HCT116 (cell line): ENCODE measurements around the gene FAM81A. TPM values are rescaled to one million over a fixed set of nuclear protein-coding genes. Genes with fewer than 3 reads are reported as not detected.

Experiments
- ATAC-seq: fragments of 200-7000 bp; cut with Tn5 transposase; 2 replicates; pipeline ENCODE4 v1.9.1; 2020; ENCODE audit warnings: mild to moderate bottlenecking, moderate library complexity
- BruUV-seq: library from RNA; stranded (reverse); fragments of 400-500 nt; replicated peaks from 2 replicates; lab custom pipeline; 2021; lab: Mats Ljungman, UMichigan
- CTCF ChIA-PET: fragments of 300-600 bp; sonication (Branson Sonifier 250); formaldehyde crosslinking; loops from one replicate; lab custom pipeline; 2021; ENCODE audit warnings: antibody characterized with exemption; lab: Charles Lee
- POLR2A ChIA-PET: fragments of 300-600, 350-600 bp; sonication (Branson Sonifier 250); formaldehyde crosslinking; loops from one replicate; lab custom pipeline; 2021; ENCODE audit warnings: antibody characterized with exemption; lab: Charles Lee
- RAD21 ChIA-PET, 2 experiments: fragments of 300-600 bp; sonication (Branson Sonifier 250); formaldehyde crosslinking; loops; one replicate each; lab custom pipeline; 2023; ENCODE audit warnings: low total read pairs in 2 of 2; ENCODE audit not compliant: uncharacterized antibody in 2 of 2, unreplicated experiment in 2 of 2, low non-redundant PET in 1 of 2; lab: Charles Lee
- DNase-seq: peaks from one replicate; pipeline ENCODE4 v3.0.0-alpha.2; 2010; ENCODE audit warnings: low read depth, low spot score
- H2AFZ ChIP-seq: fragments of 200-600 bp; shearing (Covaris generic), sonication (generic); 2 replicates; pipeline ENCODE4 v1.6.1; 2017; ENCODE audit warnings: low read depth, mixed run types, mixed read lengths, antibody characterized with exemption, low read length; ENCODE audit not compliant: poor library complexity, severe bottlenecking
- H3K27ac ChIP-seq: 2 replicates; pipeline ENCODE4 v1.5.1; 2012; ENCODE audit warnings: low read depth, low read length
- H3K27me3 ChIP-seq: fragments of 200-600 bp; sonication (generic); 2 replicates; pipeline ENCODE4 v1.6.1; 2016; ENCODE audit warnings: mixed run types, low read length, mixed read lengths; ENCODE audit not compliant: insufficient read depth
- H3K36me3 ChIP-seq, 2 experiments: fragments of 200-500 bp in 1 of 2; fragments of 200-600 bp in 1 of 2; sonication (Bioruptor generic) in 1 of 2; sonication (generic) in 1 of 2; 2 replicates each; pipeline versions ENCODE4 v1.5.1 to v1.6.1; 2014 to 2016; ENCODE audit warnings: low read length in 2 of 2, inconsistent platforms in 1 of 2, mixed read lengths in 1 of 2, mixed run types in 1 of 2; ENCODE audit not compliant: insufficient read depth in 2 of 2, control insufficient read depth in 1 of 2
- H3K4me1 ChIP-seq, 2 experiments: fragments of 200-600 bp in 1 of 2; sonication (generic) in 1 of 2; 2 replicates each; pipeline versions ENCODE4 v1.5.1 to v1.6.1; 2012 to 2017; ENCODE audit warnings: low read length in 2 of 2, inconsistent platforms in 1 of 2, mild to moderate bottlenecking in 1 of 2, mixed read lengths in 1 of 2, mixed run types in 1 of 2, moderate library complexity in 1 of 2; ENCODE audit not compliant: insufficient read depth in 2 of 2, control insufficient read depth in 1 of 2
- H3K4me2 ChIP-seq: fragments of 200-600 bp; sonication (generic); 2 replicates; pipeline ENCODE4 v1.6.1; 2017; ENCODE audit warnings: mixed run types, low read length, mixed read lengths
- H3K4me3 ChIP-seq, 2 experiments: fragments of 200-600 bp in 1 of 2; sonication (generic) in 1 of 2; replicated peaks in 1 of 2; 2 replicates each; pipeline ENCODE4 v1.5.1; 2011 to 2016; ENCODE audit warnings: low read length in 2 of 2, control low read depth in 1 of 2, low read depth in 1 of 2, mild to moderate bottlenecking in 1 of 2, mixed read lengths in 1 of 2, mixed run types in 1 of 2
- H3K79me2 ChIP-seq: fragments of 200-600 bp; sonication (generic); 2 replicates; pipeline ENCODE4 v1.6.1; 2017; ENCODE audit warnings: mild to moderate bottlenecking, mixed run types, low read length, moderate library complexity, mixed read lengths; ENCODE audit not compliant: insufficient read depth
- H3K9ac ChIP-seq: fragments of 200-600 bp; sonication (generic); 2 replicates; pipeline ENCODE4 v1.6.1; 2016; ENCODE audit warnings: low read length, mixed read lengths
- H3K9me2 ChIP-seq: fragments of 200-600 bp; sonication (generic), shearing (Covaris generic); 2 replicates; pipeline ENCODE4 v1.6.1; 2017; ENCODE audit warnings: mixed run types, mild to moderate bottlenecking, moderate library complexity; ENCODE audit not compliant: insufficient read depth
- H3K9me3 ChIP-seq, 2 experiments: fragments of 200-500 bp in 1 of 2; fragments of 200-600 bp in 1 of 2; sonication (Bioruptor generic) in 1 of 2; sonication (generic) in 1 of 2; 2 replicates each; pipeline ENCODE4 v1.6.1; 2014 to 2017; ENCODE audit warnings: low read length in 2 of 2, mixed read lengths in 2 of 2, inconsistent platforms in 1 of 2, low read depth in 1 of 2, mild to moderate bottlenecking in 1 of 2, mixed run types in 1 of 2, moderate library complexity in 1 of 2; ENCODE audit not compliant: control insufficient read depth in 1 of 2, insufficient read depth in 1 of 2
- H4K20me1 ChIP-seq: fragments of 200-600 bp; sonication (generic), shearing (Covaris generic); 2 replicates; pipeline ENCODE4 v1.6.1; 2017; ENCODE audit warnings: mixed run types, mild to moderate bottlenecking, moderate library complexity; ENCODE audit not compliant: insufficient read depth
- CBX3 ChIP-seq: IDR thresholded peaks from 2 replicates; pipeline ENCODE4 v1.6.1; 2012; ENCODE audit warnings: low read depth
- CEBPB ChIP-seq: IDR thresholded peaks from 2 replicates; pipeline ENCODE4 v1.6.1; 2012; ENCODE audit warnings: low read depth
- EZH2 ChIP-seq: fragments of 200-600 bp; sonication (generic); IDR thresholded peaks from 2 replicates; pipeline ENCODE4 v1.6.1; 2017; ENCODE audit warnings: antibody characterized with exemption, mixed run types
- EZH2phosphoT487 ChIP-seq: fragments of 200-600 bp; IDR thresholded peaks from 2 replicates; pipeline ENCODE4 v1.6.1; 2018; ENCODE audit warnings: antibody characterized with exemption, borderline replicate concordance
- FOSL1 ChIP-seq: IDR thresholded peaks from 2 replicates; pipeline ENCODE4 v1.6.1; 2012; ENCODE audit warnings: low read depth
- JUND ChIP-seq: IDR thresholded peaks from 2 replicates; pipeline ENCODE4 v1.6.1; 2012
- POLR2A ChIP-seq: IDR thresholded peaks from 2 replicates; pipeline ENCODE4 v1.7.0; 2011; ENCODE audit warnings: borderline replicate concordance; ENCODE audit not compliant: insufficient read depth, insufficient read length; ENCODE audit errors: extremely low read depth
- POLR2AphosphoS5 ChIP-seq: IDR thresholded peaks from 2 replicates; pipeline ENCODE4 v1.6.1; 2011; ENCODE audit warnings: mild to moderate bottlenecking, low read depth, low read length, moderate library complexity
- RAD21 ChIP-seq: IDR thresholded peaks from 2 replicates; pipeline ENCODE4 v1.6.1; 2012; ENCODE audit warnings: low read depth, mild to moderate bottlenecking
- SIN3A ChIP-seq: IDR thresholded peaks from 2 replicates; pipeline ENCODE4 v1.6.1; 2012; ENCODE audit warnings: low read depth
- SP1 ChIP-seq: IDR thresholded peaks from 2 replicates; pipeline ENCODE4 v1.6.1; 2012; ENCODE audit warnings: low read depth
- TCF7L2 ChIP-seq: IDR thresholded peaks from 2 replicates; pipeline ENCODE4 v1.7.0; 2011; ENCODE audit warnings: borderline replicate concordance, inconsistent platforms; ENCODE audit not compliant: insufficient read depth, insufficient read length; ENCODE audit errors: extremely low read depth
- YY1 ChIP-seq: IDR thresholded peaks from 2 replicates; pipeline ENCODE4 v1.6.1; 2011; ENCODE audit warnings: low read length, low read depth, moderate library complexity, mild to moderate bottlenecking; ENCODE audit not compliant: insufficient replicate concordance; ENCODE audit errors: extremely low read depth
- ZFX ChIP-seq: fragments of 450-650 bp; IDR thresholded peaks from 2 replicates; pipeline ENCODE4 v1.6.1; 2017
- ZNF274 ChIP-seq: fragments of 200-500 bp; sonication (Bioruptor generic); IDR thresholded peaks from 2 replicates; pipeline ENCODE4 v1.6.1; 2014; ENCODE audit warnings: mild to moderate bottlenecking, low read depth, low read length, inconsistent platforms
- intact Hi-C: fragments of 100-400 bp; cut with micrococcal nuclease; formaldehyde crosslinking; loops from 2 replicates; pipeline ENCODE4 v1.10.0; 2022
- total RNA-seq: library from RNA; stranded (reverse); gene quantifications from one replicate; pipeline ENCODE4 v1.2.1, GENCODE V29; 2021; ENCODE audit not compliant: unreplicated experiment
- TF ChIP-seq, protein P1 (sequence below): IDR thresholded peaks from 2 replicates; pipeline ENCODE4 v1.6.1; 2012; ENCODE audit warnings: low read depth
- TF ChIP-seq, protein P2 (sequence below): IDR thresholded peaks from 2 replicates; pipeline ENCODE4 v1.6.1; 2012
- TF ChIP-seq, protein P3 (sequence below): IDR thresholded peaks from 2 replicates; pipeline ENCODE4 v1.6.1; 2012
- TF ChIP-seq, protein P4 (sequence below): IDR thresholded peaks from 2 replicates; pipeline ENCODE4 v1.6.1; 2011; ENCODE audit warnings: mild to moderate bottlenecking, low read length, moderate library complexity; ENCODE audit not compliant: insufficient replicate concordance; ENCODE audit errors: extremely low read depth
- TF ChIP-seq, protein P5 (sequence below), 3 experiments: fragments of 200-600 bp in 1 of 3; sonication (generic) in 1 of 3; IDR thresholded peaks in 2 of 3; conservative IDR thresholded peaks in 1 of 3; 2 replicates each; pipeline ENCODE4 v1.5.1; 2012 to 2017; ENCODE audit warnings: low read depth in 2 of 3, low read length in 2 of 3, antibody characterized with exemption in 1 of 3, borderline replicate concordance in 1 of 3, control low read depth in 1 of 3, mild to moderate bottlenecking in 1 of 3, mixed read lengths in 1 of 3, mixed run types in 1 of 3, moderate library complexity in 1 of 3; ENCODE audit not compliant: insufficient read depth in 1 of 3

Gene FAM81A
- total RNA-seq, 1 experiment from 2014 or later: 6.6 TPM

DNA sequence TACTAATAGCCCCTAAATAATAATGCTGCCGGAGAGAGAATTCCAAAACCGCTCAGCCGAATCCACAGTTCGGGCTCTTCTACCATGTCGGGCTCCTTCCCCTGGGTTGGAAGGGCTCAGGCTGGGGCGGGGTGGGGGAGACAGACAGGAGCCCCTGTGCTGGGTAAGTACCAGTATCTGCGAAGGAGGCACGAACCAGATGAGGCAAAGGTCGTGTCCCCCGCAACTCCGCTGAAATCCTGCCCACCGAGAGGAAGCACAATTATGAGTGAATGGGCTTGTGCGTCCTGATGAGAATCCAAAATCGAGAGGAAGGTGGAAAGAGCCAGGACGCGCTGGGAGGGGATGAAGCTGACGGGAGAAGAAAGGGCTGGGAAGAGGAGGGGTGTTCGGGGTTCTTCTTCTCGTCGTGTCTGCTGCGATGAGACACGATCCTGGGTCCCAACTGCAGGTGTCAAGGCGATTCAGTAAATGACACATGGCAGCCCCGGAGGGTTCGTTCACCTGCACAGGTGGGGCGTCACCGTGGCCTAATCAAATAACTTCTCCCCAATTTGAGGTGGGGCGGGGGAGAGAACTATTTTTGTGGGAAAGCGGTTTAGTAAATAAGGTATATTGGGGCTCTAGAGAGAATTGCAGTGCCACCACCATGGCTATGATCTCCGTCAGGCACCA is 707 bp upstream of the FAM81A start:
- H3K4me2 ChIP-seq: peak overlapping the region; percentile 91
- no TSS peak for BruUV-seq
- RAD21 ChIA-PET: no interaction called here
- TF ChIP-seq CEBPB (no peak), ZNF274 (no peak), YY1 (no peak), POLR2AphosphoS5 (no peak), SP1 (no peak), RAD21 (no peak), FOSL1 (no peak), POLR2A (no peak), EZH2 (no peak), JUND (no peak), EZH2phosphoT487 (no peak), CBX3 (no peak), TCF7L2 (no peak), SIN3A (no peak), ZFX (no peak)
- TF ChIP-seq, protein P1, sequence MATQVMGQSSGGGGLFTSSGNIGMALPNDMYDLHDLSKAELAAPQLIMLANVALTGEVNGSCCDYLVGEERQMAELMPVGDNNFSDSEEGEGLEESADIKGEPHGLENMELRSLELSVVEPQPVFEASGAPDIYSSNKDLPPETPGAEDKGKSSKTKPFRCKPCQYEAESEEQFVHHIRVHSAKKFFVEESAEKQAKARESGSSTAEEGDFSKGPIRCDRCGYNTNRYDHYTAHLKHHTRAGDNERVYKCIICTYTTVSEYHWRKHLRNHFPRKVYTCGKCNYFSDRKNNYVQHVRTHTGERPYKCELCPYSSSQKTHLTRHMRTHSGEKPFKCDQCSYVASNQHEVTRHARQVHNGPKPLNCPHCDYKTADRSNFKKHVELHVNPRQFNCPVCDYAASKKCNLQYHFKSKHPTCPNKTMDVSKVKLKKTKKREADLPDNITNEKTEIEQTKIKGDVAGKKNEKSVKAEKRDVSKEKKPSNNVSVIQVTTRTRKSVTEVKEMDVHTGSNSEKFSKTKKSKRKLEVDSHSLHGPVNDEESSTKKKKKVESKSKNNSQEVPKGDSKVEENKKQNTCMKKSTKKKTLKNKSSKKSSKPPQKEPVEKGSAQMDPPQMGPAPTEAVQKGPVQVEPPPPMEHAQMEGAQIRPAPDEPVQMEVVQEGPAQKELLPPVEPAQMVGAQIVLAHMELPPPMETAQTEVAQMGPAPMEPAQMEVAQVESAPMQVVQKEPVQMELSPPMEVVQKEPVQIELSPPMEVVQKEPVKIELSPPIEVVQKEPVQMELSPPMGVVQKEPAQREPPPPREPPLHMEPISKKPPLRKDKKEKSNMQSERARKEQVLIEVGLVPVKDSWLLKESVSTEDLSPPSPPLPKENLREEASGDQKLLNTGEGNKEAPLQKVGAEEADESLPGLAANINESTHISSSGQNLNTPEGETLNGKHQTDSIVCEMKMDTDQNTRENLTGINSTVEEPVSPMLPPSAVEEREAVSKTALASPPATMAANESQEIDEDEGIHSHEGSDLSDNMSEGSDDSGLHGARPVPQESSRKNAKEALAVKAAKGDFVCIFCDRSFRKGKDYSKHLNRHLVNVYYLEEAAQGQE: no peak
- TF ChIP-seq, protein P2, sequence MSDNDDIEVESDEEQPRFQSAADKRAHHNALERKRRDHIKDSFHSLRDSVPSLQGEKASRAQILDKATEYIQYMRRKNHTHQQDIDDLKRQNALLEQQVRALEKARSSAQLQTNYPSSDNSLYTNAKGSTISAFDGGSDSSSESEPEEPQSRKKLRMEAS: no peak
- TF ChIP-seq, protein P3, sequence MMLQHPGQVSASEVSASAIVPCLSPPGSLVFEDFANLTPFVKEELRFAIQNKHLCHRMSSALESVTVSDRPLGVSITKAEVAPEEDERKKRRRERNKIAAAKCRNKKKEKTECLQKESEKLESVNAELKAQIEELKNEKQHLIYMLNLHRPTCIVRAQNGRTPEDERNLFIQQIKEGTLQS: no peak
- TF ChIP-seq, protein P4, sequence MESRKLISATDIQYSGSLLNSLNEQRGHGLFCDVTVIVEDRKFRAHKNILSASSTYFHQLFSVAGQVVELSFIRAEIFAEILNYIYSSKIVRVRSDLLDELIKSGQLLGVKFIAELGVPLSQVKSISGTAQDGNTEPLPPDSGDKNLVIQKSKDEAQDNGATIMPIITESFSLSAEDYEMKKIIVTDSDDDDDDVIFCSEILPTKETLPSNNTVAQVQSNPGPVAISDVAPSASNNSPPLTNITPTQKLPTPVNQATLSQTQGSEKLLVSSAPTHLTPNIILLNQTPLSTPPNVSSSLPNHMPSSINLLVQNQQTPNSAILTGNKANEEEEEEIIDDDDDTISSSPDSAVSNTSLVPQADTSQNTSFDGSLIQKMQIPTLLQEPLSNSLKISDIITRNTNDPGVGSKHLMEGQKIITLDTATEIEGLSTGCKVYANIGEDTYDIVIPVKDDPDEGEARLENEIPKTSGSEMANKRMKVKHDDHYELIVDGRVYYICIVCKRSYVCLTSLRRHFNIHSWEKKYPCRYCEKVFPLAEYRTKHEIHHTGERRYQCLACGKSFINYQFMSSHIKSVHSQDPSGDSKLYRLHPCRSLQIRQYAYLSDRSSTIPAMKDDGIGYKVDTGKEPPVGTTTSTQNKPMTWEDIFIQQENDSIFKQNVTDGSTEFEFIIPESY: no peak
- TF ChIP-seq, protein P5, sequence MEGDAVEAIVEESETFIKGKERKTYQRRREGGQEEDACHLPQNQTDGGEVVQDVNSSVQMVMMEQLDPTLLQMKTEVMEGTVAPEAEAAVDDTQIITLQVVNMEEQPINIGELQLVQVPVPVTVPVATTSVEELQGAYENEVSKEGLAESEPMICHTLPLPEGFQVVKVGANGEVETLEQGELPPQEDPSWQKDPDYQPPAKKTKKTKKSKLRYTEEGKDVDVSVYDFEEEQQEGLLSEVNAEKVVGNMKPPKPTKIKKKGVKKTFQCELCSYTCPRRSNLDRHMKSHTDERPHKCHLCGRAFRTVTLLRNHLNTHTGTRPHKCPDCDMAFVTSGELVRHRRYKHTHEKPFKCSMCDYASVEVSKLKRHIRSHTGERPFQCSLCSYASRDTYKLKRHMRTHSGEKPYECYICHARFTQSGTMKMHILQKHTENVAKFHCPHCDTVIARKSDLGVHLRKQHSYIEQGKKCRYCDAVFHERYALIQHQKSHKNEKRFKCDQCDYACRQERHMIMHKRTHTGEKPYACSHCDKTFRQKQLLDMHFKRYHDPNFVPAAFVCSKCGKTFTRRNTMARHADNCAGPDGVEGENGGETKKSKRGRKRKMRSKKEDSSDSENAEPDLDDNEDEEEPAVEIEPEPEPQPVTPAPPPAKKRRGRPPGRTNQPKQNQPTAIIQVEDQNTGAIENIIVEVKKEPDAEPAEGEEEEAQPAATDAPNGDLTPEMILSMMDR (IDR thresholded peaks at IDR 0.05 in 2 of 3, conservative IDR thresholded peaks at IDR 0.05 in 1 of 3; ENCODE audit: borderline replicate concordance in 1 of 3, insufficient read depth in 1 of 3, low read depth in 2 of 3, low read length in 2 of 3): no peak
- no peaks in the 10 kb centered on the region for H3K36me3 ChIP-seq
- ATAC-seq (no peak), DNase-seq (no peak)
- no peaks in the 10 kb centered on the region for H4K20me1 ChIP-seq
- CTCF ChIA-PET: no interaction called here
- no peaks in the 10 kb centered on the region for H3K79me2 ChIP-seq
- no peaks in the 10 kb centered on the region for H3K9me3 ChIP-seq
- H3K27ac ChIP-seq: no peak overlapping the region
- peak overlapping the region; percentile 97 for H2AFZ ChIP-seq
- H3K4me1 ChIP-seq: peaks cover 11 to 18% of the 10 kb centered on the region in 2 experiments
- intact Hi-C loops: no loop called here
- POLR2A ChIA-PET: no interaction called here
- no peaks in the 10 kb centered on the region for H3K27me3 ChIP-seq
- peak overlapping the region; percentile 55 for H3K9ac ChIP-seq
- H3K9me2 ChIP-seq: no peaks in the 10 kb centered on the region
- peak overlapping the region; percentile 46 to 56 for H3K4me3 ChIP-seq
